CD14-positive monocyte (primary cell): ENCODE results near the gene ZSCAN1. TPM values are rescaled to one million over a fixed set of nuclear protein-coding genes. Genes with fewer than 3 reads are reported as not detected.

Source experiments
- DNase-seq, 3 donors: peaks; one replicate each; pipeline ENCODE4 v3.0.0-alpha.2; 2011 to 2022
- H2AFZ ChIP-seq: 2 replicates; pipeline ENCODE4 v1.6.0; 2012; ENCODE audit warnings: mild to moderate bottlenecking, low read depth, low read length, inconsistent platforms; ENCODE audit not compliant: insufficient read depth, poor library complexity, severe bottlenecking
- H3K27ac ChIP-seq, 2 donors: 1 replicate in 1 of 2; 2 replicates in 1 of 2; pipeline ENCODE4 v1.5.1; 2012 to 2013; ENCODE audit warnings: low read length in 2 of 2, control low read depth in 1 of 2, inconsistent platforms in 1 of 2, low read depth in 1 of 2, mild to moderate bottlenecking in 1 of 2
- H3K27me3 ChIP-seq, 2 donors: one replicate each; pipeline versions ENCODE4 v1.6.0 to v1.6.1; 2011 to 2013; ENCODE audit warnings: low read length in 2 of 2; ENCODE audit not compliant: control insufficient read depth in 2 of 2, insufficient read depth in 2 of 2
- H3K36me3 ChIP-seq, 2 donors: replicated peaks in 1 of 2; 1 replicate in 1 of 2; 2 replicates in 1 of 2; pipeline versions ENCODE4 v1.5.1 to v1.6.1; 2012 to 2013; ENCODE audit warnings: low read length in 2 of 2, control low read depth in 1 of 2, inconsistent platforms in 1 of 2, mild to moderate bottlenecking in 1 of 2; ENCODE audit not compliant: insufficient read depth in 2 of 2, control insufficient read depth in 1 of 2
- H3K4me1 ChIP-seq, 2 donors: 1 replicate in 1 of 2; 2 replicates in 1 of 2; pipeline versions ENCODE4 v1.5.1 to v1.6.1; 2012 to 2013; ENCODE audit warnings: low read length in 2 of 2, control low read depth in 1 of 2, inconsistent platforms in 1 of 2, mild to moderate bottlenecking in 1 of 2, moderate library complexity in 1 of 2; ENCODE audit not compliant: insufficient read depth in 2 of 2, control insufficient read depth in 1 of 2
- H3K4me2 ChIP-seq: replicated peaks from 2 replicates; pipeline ENCODE3; 2012; ENCODE audit warnings: low read length, moderate library complexity, mild to moderate bottlenecking; ENCODE audit not compliant: poor library complexity, severe bottlenecking; ENCODE audit errors: extremely low read depth
- H3K4me3 ChIP-seq, 3 experiments: fragments of 200-600 bp in 1 of 3; sonication (generic) in 1 of 3; replicated peaks in 1 of 3; 1 replicate in 2 of 3; 2 replicates in 1 of 3; pipeline ENCODE4 v1.5.1; 2011 to 2013; ENCODE audit warnings: low read length in 3 of 3, mild to moderate bottlenecking in 3 of 3, control low read depth in 2 of 3, low read depth in 2 of 3, inconsistent platforms in 1 of 3, moderate library complexity in 1 of 3
- H3K79me2 ChIP-seq: 2 replicates; pipeline ENCODE4 v1.6.0; 2012; ENCODE audit warnings: mild to moderate bottlenecking, control low read depth, inconsistent platforms, low read length, moderate library complexity; ENCODE audit not compliant: insufficient read depth
- H3K9ac ChIP-seq: 2 replicates; pipeline ENCODE4 v1.6.0; 2017; ENCODE audit warnings: low read length, mild to moderate bottlenecking; ENCODE audit not compliant: insufficient read depth, poor library complexity, severe bottlenecking
- H3K9me3 ChIP-seq, 2 donors: replicated peaks in 1 of 2; 1 replicate in 1 of 2; 2 replicates in 1 of 2; pipeline versions ENCODE4 v1.5.1 to v1.6.1; 2012 to 2013; ENCODE audit warnings: low read length in 2 of 2, control low read depth in 1 of 2; ENCODE audit not compliant: control insufficient read depth in 1 of 2, insufficient read depth in 1 of 2
- H4K20me1 ChIP-seq: 2 replicates; pipeline ENCODE4 v1.6.0; 2012; ENCODE audit warnings: mild to moderate bottlenecking, low read length, control low read depth, moderate library complexity; ENCODE audit not compliant: insufficient read depth
- H3K27ac Mint-ChIP-seq, 7 donors: one replicate each; pipeline ENCODE4 v1.8.0; 2020; ENCODE audit warnings: mild to moderate bottlenecking in 7 of 7, mixed read lengths in 7 of 7, moderate library complexity in 6 of 7, inconsistent platforms in 2 of 7
- H3K27me3 Mint-ChIP-seq, 3 donors: one replicate each; pipeline ENCODE4 v1.8.0; 2021 to 2022; ENCODE audit warnings: low read depth in 3 of 3, mild to moderate bottlenecking in 3 of 3, mixed read lengths in 3 of 3, moderate library complexity in 3 of 3, inconsistent platforms in 1 of 3
- H3K36me3 Mint-ChIP-seq, 2 donors: one replicate each; pipeline ENCODE4 v1.8.0; 2020; ENCODE audit warnings: mixed read lengths in 2 of 2, inconsistent platforms in 1 of 2, mild to moderate bottlenecking in 1 of 2
- H3K4me1 Mint-ChIP-seq: one replicate; pipeline ENCODE4 v1.8.0; 2020; ENCODE audit warnings: mild to moderate bottlenecking, mixed read lengths
- H3K4me3 Mint-ChIP-seq, 2 donors: one replicate each; pipeline ENCODE4 v1.8.0; 2020; ENCODE audit warnings: mild to moderate bottlenecking in 2 of 2, mixed read lengths in 2 of 2, moderate library complexity in 1 of 2
- H3K9me3 Mint-ChIP-seq, 7 donors: one replicate each; pipeline ENCODE4 v1.8.0; 2020 to 2022; ENCODE audit warnings: mixed read lengths in 7 of 7, mild to moderate bottlenecking in 6 of 7, moderate library complexity in 6 of 7, inconsistent platforms in 2 of 7
- WGBS: methylation state at CpG from one replicate; pipeline ENCODE4 v1.1.5; 2013; ENCODE audit warnings: missing lambda C conversion rate; ENCODE audit not compliant: insufficient coverage; 5-methylcytosine and 5-hydroxymethylcytosine counted together
- intact Hi-C, 2 donors: fragments of 100-400 bp; cut with micrococcal nuclease; formaldehyde crosslinking; loops; one replicate each; pipeline versions ENCODE4 v1.15.0 to v1.15.1; 2023
- polyA plus RNA-seq, 3 donors: library from polyadenylated mRNA; depleted of rRNA in 1 of 3; unstranded in 2 of 3; stranded (reverse) in 1 of 3; fragments of 300-500 nt in 2 of 3; fragments of >200 nt in 1 of 3; fragmentation: Illumina TruSeq in 2 of 3; gene quantifications; 1 replicate in 2 of 3; 2 replicates in 1 of 3; pipeline ENCODE4 v1.2.3, GENCODE V29; 2012 to 2021
- TF ChIP-seq, protein P1 (sequence below): fragments of 200-600 bp; IDR thresholded peaks from one replicate; pipeline ENCODE4 v1.8.0; 2022; ENCODE audit warnings: antibody characterized with exemption, mild to moderate bottlenecking

ZSCAN1 gene
- polyA plus RNA-seq, 3 donors, result not detected

DNA sequence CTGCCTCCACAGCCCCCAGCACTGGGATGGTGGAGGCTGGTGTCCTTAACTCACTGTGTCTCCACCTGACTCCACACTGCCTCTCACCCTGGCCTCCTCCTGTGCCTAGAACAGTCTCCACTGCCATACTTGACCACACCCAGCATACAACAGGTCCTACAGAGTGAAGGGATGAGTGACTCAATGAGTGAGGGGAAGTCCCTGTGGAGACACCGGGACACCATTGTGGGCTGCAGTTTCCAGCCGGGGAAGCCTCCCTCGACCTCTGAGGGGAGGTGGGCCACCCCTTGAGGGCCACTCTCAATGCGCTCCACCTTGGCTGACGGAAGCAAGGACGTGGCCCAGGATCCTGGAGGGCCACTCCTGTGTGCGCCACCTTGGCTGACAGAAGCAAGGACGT lies 22.4 kb downstream of the ZSCAN1 start:
- Histone ChIP-seq H3K36me3 (no peaks in the 10 kb centered on the region), H3K4me3 (no peak overlapping the region), H3K79me2 (no peaks in the 10 kb centered on the region), H3K4me1 (peaks cover 5 to 13% of the 10 kb centered on the region in 2 donors), H3K27ac (no peak overlapping the region), H3K9me3 (peaks cover 90 to 97% of the 10 kb centered on the region in 2 donors), H3K9ac (no peak overlapping the region), H4K20me1 (no peaks in the 10 kb centered on the region), H3K4me2 (no peak overlapping the region), H2AFZ (no peak overlapping the region), H3K27me3 (no peaks in the 10 kb centered on the region)
- Mint-ChIP-seq H3K4me1 (peaks cover 12% of the 10 kb centered on the region), H3K27ac (no peak overlapping the region), H3K27me3 (peaks cover 7 to 10% (median 8%) of the 10 kb centered on the region in 3 donors), H3K4me3 (no peak overlapping the region), H3K36me3 (peaks cover 0 to 10% of the 10 kb centered on the region in 2 donors), H3K9me3 (peaks cover 62 to 96% (median 90%) of the 10 kb centered on the region in 7 donors)
- 98% methylated on average over 5 of the region's 8 CpGs for WGBS
- DNase-seq, result no peak
- TF ChIP-seq, protein P1, sequence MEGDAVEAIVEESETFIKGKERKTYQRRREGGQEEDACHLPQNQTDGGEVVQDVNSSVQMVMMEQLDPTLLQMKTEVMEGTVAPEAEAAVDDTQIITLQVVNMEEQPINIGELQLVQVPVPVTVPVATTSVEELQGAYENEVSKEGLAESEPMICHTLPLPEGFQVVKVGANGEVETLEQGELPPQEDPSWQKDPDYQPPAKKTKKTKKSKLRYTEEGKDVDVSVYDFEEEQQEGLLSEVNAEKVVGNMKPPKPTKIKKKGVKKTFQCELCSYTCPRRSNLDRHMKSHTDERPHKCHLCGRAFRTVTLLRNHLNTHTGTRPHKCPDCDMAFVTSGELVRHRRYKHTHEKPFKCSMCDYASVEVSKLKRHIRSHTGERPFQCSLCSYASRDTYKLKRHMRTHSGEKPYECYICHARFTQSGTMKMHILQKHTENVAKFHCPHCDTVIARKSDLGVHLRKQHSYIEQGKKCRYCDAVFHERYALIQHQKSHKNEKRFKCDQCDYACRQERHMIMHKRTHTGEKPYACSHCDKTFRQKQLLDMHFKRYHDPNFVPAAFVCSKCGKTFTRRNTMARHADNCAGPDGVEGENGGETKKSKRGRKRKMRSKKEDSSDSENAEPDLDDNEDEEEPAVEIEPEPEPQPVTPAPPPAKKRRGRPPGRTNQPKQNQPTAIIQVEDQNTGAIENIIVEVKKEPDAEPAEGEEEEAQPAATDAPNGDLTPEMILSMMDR, result no peak
- intact Hi-C loops, result no loop called here

DNA sequence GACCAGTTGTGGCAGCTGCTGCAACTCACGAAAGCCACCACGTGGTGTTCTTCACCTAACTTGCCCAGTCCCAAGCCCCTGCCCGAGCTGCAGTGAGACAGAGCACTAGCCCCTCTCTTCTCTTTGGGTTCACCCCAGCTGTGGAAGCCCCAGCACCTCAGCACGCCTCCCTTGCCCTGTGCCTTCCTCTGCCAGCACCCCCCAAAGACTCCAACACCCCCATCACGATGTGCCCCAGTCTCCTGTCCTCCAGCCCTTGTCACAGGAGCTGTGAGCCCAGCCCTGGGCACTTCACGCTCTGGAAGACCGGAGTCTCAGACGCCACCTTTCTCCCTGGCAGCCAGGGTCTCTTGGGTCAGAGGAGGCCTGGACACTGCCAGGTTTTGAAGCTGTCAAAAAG lies 23.0 kb downstream of the ZSCAN1 start:
- H3K4me3 ChIP-seq, result no peak overlapping the region
- no peak overlapping the region for H3K27ac ChIP-seq
- H3K27me3 Mint-ChIP-seq, result peaks cover 6 to 10% (median 8%) of the 10 kb centered on the region in 3 donors
- H3K27ac Mint-ChIP-seq, result no peak overlapping the region
- H3K4me2 ChIP-seq, result no peak overlapping the region
- no peaks in the 10 kb centered on the region for H3K36me3 ChIP-seq
- H2AFZ ChIP-seq, result no peak overlapping the region
- no peak for DNase-seq
- TF ChIP-seq, protein P1, result no peak
- H3K79me2 ChIP-seq, result no peaks in the 10 kb centered on the region
- H3K36me3 Mint-ChIP-seq, result peaks cover 0 to 10% of the 10 kb centered on the region in 2 donors
- H3K4me1 ChIP-seq, result peaks cover 5 to 13% of the 10 kb centered on the region in 2 donors
- H3K9me3 ChIP-seq, result peaks cover 90 to 96% of the 10 kb centered on the region in 2 donors
- no peak overlapping the region for H3K4me3 Mint-ChIP-seq
- intact Hi-C loops, result no loop called here
- no peak overlapping the region for H3K9ac ChIP-seq
- H3K27me3 ChIP-seq, result no peaks in the 10 kb centered on the region
- H3K9me3 Mint-ChIP-seq, result peaks cover 61 to 96% (median 89%) of the 10 kb centered on the region in 7 donors
- no peaks in the 10 kb centered on the region for H4K20me1 ChIP-seq
- peaks cover 12% of the 10 kb centered on the region for H3K4me1 Mint-ChIP-seq
- 100% methylated on average over 6 of the region's 8 CpGs for WGBS
